ENCODE results near the gene S100A6. TPM values are rescaled to one million over a fixed set of nuclear protein-coding genes. Genes with fewer than 3 reads are reported as not detected.

Gene S100A6
- total RNA-seq, 1 donor from 2014 or later: 1,046 TPM

DNA sequence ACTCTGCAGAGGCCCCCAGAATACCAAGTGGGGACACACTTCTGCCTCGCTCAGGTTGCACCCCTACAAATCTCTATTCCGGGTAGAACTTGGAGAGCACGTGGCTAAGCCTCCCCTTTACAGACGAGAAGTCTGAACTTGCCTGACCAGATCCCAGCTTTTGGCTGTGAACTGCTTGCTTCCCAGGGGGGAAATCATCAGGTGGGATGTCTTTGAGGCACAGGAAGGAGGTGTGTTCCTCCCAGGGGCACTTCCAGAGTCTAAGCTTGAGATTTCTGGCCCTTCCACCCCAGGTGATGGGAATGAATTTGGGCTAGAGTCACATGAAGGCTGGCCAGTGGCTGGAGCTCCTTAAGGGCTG is 14.6 kb upstream of the S100A6 start:
- intact Hi-C loops (cut with DNase I): no loop called here
- TF ChIP-seq, protein P1, sequence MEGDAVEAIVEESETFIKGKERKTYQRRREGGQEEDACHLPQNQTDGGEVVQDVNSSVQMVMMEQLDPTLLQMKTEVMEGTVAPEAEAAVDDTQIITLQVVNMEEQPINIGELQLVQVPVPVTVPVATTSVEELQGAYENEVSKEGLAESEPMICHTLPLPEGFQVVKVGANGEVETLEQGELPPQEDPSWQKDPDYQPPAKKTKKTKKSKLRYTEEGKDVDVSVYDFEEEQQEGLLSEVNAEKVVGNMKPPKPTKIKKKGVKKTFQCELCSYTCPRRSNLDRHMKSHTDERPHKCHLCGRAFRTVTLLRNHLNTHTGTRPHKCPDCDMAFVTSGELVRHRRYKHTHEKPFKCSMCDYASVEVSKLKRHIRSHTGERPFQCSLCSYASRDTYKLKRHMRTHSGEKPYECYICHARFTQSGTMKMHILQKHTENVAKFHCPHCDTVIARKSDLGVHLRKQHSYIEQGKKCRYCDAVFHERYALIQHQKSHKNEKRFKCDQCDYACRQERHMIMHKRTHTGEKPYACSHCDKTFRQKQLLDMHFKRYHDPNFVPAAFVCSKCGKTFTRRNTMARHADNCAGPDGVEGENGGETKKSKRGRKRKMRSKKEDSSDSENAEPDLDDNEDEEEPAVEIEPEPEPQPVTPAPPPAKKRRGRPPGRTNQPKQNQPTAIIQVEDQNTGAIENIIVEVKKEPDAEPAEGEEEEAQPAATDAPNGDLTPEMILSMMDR (IDR thresholded peaks at IDR 0.05): no peak
- Histone ChIP-seq H3K4me3 (no peak overlapping the region), H3K27ac (no peak overlapping the region), H3K27me3 (no peaks in the 10 kb centered on the region), H3K36me3 (no peaks in the 10 kb centered on the region), H3K9me3 (no peaks in the 10 kb centered on the region), H3K4me1 (peaks cover 50% of the 10 kb centered on the region)
- DNase-seq (peak; percentile 11), ATAC-seq (no peak)

DNA sequence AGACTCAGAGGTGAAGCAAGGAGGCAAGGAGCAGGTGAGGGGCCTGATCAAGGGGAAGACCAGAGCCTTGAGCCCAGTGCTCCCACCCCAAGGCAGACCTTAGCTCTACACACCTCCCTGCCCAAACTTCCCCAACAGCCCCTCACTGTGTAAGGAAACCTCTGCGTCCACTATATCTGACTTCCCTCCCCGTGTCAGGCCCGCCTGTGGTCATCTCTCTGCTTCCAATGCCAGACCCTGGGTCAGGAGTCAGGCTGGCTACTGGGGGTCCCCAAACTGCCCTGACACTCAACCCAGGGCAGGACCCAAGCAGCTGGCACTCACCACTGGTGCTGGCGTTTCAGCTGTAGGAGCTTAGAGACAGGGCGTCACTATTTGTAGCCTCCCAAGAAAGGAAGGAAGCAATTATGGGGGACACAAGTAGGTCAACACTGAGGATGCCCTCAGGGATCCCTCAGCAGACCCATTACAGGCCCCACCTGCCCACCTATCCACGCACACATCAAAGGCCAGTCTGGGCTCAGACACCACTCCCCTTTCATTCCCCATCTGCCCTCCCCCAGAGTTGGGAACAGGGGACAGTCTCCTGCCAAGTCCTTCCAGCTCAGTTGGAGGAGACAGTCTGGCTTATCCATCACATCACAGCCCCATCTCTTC is 14.1 kb upstream of the S100A6 start:
- H3K27me3 ChIP-seq: no peaks in the 10 kb centered on the region
- H3K4me3 ChIP-seq: no peak overlapping the region
- intact Hi-C loops (cut with DNase I): no loop called here
- peak; percentile 62 for DNase-seq
- H3K27ac ChIP-seq: peak overlapping the region; percentile 36
- no peak for ATAC-seq
- no peaks in the 10 kb centered on the region for H3K9me3 ChIP-seq
- H3K4me1 ChIP-seq: peaks cover 53% of the 10 kb centered on the region
- no peaks in the 10 kb centered on the region for H3K36me3 ChIP-seq
- TF ChIP-seq, protein P1 (IDR thresholded peaks at IDR 0.05): no peak

DNA sequence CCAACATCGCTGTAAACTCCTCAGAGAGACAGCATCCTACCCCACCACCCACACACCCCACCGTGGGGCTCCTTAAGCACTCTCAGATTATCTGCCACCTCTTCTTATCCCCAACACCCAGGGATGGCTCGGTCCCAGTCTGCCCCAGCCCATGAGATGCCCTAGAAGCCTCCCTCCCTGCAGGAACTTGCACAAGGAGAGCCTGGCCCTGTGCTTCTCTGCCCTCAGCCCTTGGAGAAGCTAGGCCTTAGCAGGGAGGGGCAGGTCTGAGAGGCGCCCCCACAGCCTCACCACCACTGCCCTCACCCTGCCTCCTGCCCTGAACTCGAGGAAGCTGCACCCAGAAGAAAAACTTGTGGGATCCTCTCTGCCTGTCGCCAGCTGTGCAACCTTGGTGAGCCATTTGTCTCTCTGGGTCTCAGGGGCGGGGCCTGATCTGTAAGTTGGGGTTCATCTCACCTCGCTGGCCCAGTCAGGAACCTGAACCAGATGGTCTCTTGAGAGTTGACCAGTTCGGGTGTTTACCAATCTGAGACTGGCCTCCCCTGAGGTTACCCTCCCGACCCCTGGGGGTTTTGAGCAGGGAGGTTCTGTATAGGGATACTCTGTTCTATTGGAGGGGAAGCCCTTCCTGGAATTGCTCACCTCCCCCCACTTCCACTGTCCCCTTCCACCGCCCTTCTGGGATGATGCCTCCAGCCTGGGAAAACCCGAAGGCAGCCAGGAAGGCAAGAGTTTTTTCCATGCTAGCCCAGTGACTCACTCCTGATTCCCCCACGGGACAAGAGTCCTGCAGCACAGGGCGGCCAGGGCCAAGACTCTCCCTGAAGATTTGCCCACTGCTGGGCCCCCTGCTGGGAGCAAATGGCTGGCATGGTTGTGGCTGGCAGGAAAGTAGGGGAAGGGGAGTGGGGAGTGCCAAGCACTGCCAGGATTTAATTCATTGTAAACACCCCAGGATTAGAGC is 13.2 kb upstream of the S100A6 start, which contains the start of gene S100A3:
TSS of gene S100A3 (minus strand) at position 537 of the 967 bp plus-strand sequence. CDS start 773 bp downstream, outside the sequence.
- DNase-seq (peak; percentile 65), ATAC-seq (no peak)
- H3K36me3 ChIP-seq: no peaks in the 10 kb centered on the region
- intact Hi-C loops (cut with DNase I): no loop called here
- no peak within 1 kb of the TSS for H3K4me3 ChIP-seq
- TF ChIP-seq, protein P1 (IDR thresholded peaks at IDR 0.05): no peak
- H3K27ac ChIP-seq: peak within 1 kb of the TSS; percentile 36
- no peaks in the 10 kb centered on the region for H3K9me3 ChIP-seq
- H3K27me3 ChIP-seq: no peaks in the 10 kb centered on the region
- peaks cover 53% of the 10 kb centered on the region for H3K4me1 ChIP-seq

DNA sequence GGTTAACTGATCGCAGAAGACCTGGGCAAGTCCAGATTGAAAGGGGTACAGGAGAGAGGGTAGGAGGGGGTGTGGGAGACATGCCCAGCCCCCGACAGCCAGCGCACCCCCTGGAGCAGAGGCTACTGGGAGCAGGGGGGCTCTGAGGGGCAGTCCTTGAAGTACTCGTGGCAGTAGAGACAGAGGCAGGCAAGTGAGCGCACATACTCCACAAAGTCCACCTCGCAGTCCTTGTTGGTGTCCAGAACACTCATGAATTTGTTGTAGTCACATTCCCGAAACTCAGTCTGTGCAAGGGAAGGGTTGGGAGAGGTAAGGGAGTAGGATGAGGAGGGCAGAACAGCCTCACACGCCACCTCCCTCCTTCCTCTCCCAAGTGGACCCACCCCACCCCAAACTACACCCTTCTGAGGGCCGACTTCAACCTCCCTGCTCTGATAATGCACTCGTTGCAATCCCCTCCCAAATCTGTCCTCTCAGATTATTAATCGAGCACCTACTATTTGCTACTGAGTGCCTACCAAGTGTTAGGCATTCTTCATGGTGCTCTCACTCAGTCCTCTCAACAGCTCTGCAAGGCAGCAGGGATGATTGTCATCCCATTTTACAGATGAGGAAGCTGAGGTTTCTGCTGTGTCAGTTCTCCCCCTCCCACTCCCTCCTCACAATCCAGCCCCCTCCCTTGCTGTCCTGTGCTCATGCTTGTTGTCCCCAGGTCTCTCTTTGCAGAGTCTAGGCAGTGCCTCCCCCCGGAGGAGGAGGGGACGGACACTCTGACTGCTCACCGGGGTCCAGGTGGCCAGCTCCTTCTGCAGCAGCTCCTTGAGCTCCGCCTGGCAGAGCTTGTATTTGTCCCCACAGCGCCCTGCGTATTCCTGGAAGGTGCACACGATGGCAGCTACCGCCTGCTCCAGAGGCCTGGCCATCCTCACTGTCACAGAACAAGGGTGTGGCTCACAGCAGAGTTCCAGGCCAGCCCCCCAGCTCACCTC is 12.1 kb upstream of the S100A6 start:
- no peak overlapping the region for H3K4me3 ChIP-seq
- TF ChIP-seq, protein P1 (IDR thresholded peaks at IDR 0.05): no peak
- no peaks in the 10 kb centered on the region for H3K9me3 ChIP-seq
- peak; percentile 18 for DNase-seq
- intact Hi-C loops (cut with DNase I): no loop called here
- no peaks in the 10 kb centered on the region for H3K27me3 ChIP-seq
- ATAC-seq: no peak
- no peak overlapping the region for H3K27ac ChIP-seq
- H3K4me1 ChIP-seq: peaks cover 53% of the 10 kb centered on the region
- H3K36me3 ChIP-seq: no peaks in the 10 kb centered on the region
